Esophagus (tissue), 2 donors: ENCODE measurements around the gene AFP. TPM values are rescaled to one million over a fixed set of nuclear protein-coding genes. Genes with fewer than 3 reads are reported as not detected.

Experiments
- H3K27ac ChIP-seq, 2 donors: one replicate each; pipeline ENCODE4 v1.5.1; 2013; ENCODE audit warnings: low read depth in 2 of 2, mild to moderate bottlenecking in 2 of 2, inconsistent platforms in 1 of 2, low read length in 1 of 2, moderate library complexity in 1 of 2
- H3K27me3 ChIP-seq, 2 donors: one replicate each; pipeline ENCODE4 v1.6.1; 2013; ENCODE audit warnings: low read length in 2 of 2, control low read depth in 1 of 2, mild to moderate bottlenecking in 1 of 2; ENCODE audit not compliant: insufficient read depth in 2 of 2, control insufficient read depth in 1 of 2
- H3K36me3 ChIP-seq, 2 donors: one replicate each; pipeline ENCODE4 v1.6.1; 2013; ENCODE audit warnings: low read length in 1 of 2; ENCODE audit not compliant: control insufficient read depth in 2 of 2, insufficient read depth in 2 of 2
- H3K4me1 ChIP-seq, 2 donors: one replicate each; pipeline ENCODE4 v1.6.1; 2013; ENCODE audit warnings: low read length in 1 of 2; ENCODE audit not compliant: control insufficient read depth in 2 of 2, insufficient read depth in 2 of 2
- H3K4me3 ChIP-seq, 2 donors: one replicate each; pipeline ENCODE4 v1.5.1; 2013; ENCODE audit warnings: low read length in 2 of 2, mild to moderate bottlenecking in 2 of 2, low read depth in 1 of 2, moderate library complexity in 1 of 2
- H3K9me3 ChIP-seq, 2 donors: one replicate each; pipeline ENCODE4 v1.6.1; 2013; ENCODE audit warnings: mild to moderate bottlenecking in 2 of 2, low read depth in 1 of 2, low read length in 1 of 2, moderate library complexity in 1 of 2; ENCODE audit not compliant: control insufficient read depth in 2 of 2, insufficient read depth in 1 of 2
- WGBS, 2 donors: extraction: QIAGEN DNeasy Blood & Tissue Kit; methylation state at CpG; one replicate each; pipeline ENCODE4 v1.1.7; 2013; 5-methylcytosine and 5-hydroxymethylcytosine counted together
- polyA plus RNA-seq, 2 donors: library from polyadenylated mRNA; stranded (reverse); fragments of 200-250 nt; gene quantifications; one replicate each; pipeline ENCODE4 v1.2.3, GENCODE V29; 2013
- donor health status: healthy with polysubstance abuse.
- donor health status: Bipolar disorder and iron deficiency.

The AFP gene
- polyA plus RNA-seq, 2 donors, result 0.05 TPM; not detected in 1

DNA sequence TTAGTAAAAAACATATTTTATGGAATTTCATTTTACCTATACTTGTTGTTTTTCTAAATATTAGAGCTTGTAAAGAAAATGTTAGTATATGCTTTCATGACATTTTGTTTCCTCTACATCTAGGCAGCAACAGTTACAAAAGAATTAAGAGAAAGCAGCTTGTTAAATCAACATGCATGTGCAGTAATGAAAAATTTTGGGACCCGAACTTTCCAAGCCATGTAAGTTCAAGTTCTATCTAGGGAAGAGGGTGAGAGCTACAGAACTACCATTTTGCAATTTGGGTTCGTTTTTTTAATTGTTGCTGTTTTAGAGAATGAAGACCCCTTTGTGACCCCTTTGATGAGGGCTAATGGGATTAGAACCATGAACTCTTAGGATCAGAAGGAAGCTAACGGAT is 7.2 kb downstream of the AFP start:
- no peak overlapping the region for H3K4me3 ChIP-seq
- no peaks in the 10 kb centered on the region for H3K27me3 ChIP-seq
- H3K9me3 ChIP-seq, result no peaks in the 10 kb centered on the region
- no peak overlapping the region for H3K27ac ChIP-seq
- no peaks in the 10 kb centered on the region for H3K4me1 ChIP-seq
- 76 to 80% methylated on average over 3 of the region's 3 CpGs for WGBS, 2 donors
- H3K36me3 ChIP-seq, result no peaks in the 10 kb centered on the region

- no peak overlapping the region for H3K4me3 ChIP-seq
- 88 to 89% methylated on average over 7 of the region's 7 CpGs for WGBS, 2 donors
These were observed 9.6 kb downstream of the AFP start for GRCh38 chr4:73445383-73446335.

DNA sequence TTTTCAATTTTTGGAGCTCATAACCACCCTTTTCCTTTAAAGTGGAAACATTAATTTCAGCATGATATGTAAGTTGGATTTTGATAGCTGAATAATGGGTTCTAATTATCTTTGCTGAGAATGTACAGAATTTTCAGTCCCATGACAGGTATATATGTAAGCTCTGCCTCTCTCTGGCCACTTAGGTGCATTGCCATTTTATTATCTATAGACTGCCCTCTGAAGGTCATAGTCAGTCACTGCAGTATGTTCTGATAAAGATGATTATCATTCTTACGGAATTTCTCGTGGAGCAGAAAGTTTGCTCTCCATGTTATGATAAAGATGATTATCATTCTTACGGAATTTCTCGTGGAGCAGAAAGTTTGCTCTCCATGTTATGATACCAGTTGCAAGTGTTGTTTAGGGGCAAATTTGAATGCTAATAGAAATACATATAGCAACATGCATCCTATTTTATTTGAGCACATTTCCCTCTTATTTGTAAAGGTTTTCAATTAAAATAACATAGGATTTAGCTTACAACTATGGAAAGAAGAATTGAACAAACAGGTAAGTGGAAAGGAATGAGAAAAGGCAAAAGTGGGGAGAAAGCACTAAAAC is 10.4 kb downstream of the AFP start:
- H3K4me3 ChIP-seq, result no peak overlapping the region
- no peak overlapping the region for H3K27ac ChIP-seq
- WGBS, 2 donors, result 15 to 28% methylated on average over 4 of the region's 4 CpGs
- no peaks in the 10 kb centered on the region for H3K36me3 ChIP-seq
- peaks cover 0 to 3% of the 10 kb centered on the region in 2 donors for H3K4me1 ChIP-seq
- H3K27me3 ChIP-seq, result no peaks in the 10 kb centered on the region
- H3K9me3 ChIP-seq, result no peaks in the 10 kb centered on the region

More at GRCh38 chr4:73445383-73446335, 9.6 kb downstream of the AFP start:
- Histone ChIP-seq H3K9me3 (no peaks in the 10 kb centered on the region), H3K27ac (no peak overlapping the region), H3K36me3 (no peaks in the 10 kb centered on the region), H3K27me3 (no peaks in the 10 kb centered on the region), H3K4me1 (peaks cover 0 to 2% of the 10 kb centered on the region in 2 donors)

DNA sequence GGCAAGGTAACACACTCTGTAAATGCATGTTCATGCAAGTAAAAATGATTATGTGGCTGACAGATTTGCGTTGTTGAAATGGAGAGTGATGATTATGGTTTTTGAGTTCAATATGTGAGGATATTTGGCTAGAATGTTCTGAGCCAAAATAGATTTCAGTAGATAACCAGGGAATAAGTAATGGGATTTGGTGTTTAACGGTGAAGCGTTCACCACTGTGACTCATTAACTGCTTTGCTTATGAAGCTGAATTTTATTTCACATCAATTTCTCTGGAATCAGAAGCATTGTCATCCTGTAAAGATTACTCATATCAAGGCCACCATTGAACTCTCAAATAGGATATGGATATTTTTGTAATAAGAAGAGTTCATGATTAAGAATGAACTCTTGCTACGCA is 11.7 kb downstream of the AFP start:
- H3K27me3 ChIP-seq, result no peaks in the 10 kb centered on the region
- 57 to 68% methylated on average over 4 of the region's 4 CpGs for WGBS, 2 donors
- H3K9me3 ChIP-seq, result no peaks in the 10 kb centered on the region
- H3K4me1 ChIP-seq, result peaks cover 0 to 3% of the 10 kb centered on the region in 2 donors
- no peak overlapping the region for H3K4me3 ChIP-seq
- no peak overlapping the region for H3K27ac ChIP-seq
- H3K36me3 ChIP-seq, result no peaks in the 10 kb centered on the region

DNA sequence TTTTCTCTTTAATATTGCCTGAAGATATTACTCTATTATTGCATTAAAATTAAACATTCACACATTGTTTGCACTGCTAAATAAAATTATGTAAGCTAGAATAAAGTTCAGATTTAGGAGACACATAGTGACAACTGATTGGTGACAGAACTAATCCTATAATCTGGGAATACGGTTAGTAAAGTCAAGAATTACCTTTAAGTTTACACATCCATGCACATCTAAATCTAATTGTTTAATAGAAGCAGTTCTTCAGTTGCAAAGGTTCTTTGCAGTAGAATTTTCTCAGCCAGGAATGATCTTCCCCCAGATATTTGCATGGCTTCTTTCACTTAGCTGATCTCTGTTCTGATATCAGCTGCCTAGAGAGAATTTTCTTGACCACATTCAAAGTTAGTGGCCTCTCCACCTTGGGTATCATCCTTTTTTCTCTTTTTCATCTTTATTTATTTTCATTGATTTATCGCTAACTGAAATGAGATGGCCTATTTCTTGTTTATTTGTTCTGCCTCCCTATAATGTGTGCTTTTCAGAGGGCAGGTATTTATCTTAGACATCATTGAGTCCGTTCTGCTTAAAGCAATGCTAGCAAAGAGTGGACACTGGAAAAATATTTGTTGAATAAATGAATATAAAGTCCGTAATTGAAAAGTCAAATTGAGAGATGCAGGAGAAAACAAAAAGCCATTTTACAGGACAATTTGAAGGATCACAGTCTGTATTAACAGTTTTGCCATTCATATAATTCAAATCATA is 12.6 kb downstream of the AFP start:
- Histone ChIP-seq H3K27me3 (no peaks in the 10 kb centered on the region), H3K4me3 (no peak overlapping the region), H3K36me3 (no peaks in the 10 kb centered on the region), H3K27ac (no peak overlapping the region), H3K9me3 (no peaks in the 10 kb centered on the region), H3K4me1 (peaks cover 0 to 3% of the 10 kb centered on the region in 2 donors)
- WGBS, 2 donors, result 86 to 87% methylated on average over 4 of the region's 4 CpGs

DNA sequence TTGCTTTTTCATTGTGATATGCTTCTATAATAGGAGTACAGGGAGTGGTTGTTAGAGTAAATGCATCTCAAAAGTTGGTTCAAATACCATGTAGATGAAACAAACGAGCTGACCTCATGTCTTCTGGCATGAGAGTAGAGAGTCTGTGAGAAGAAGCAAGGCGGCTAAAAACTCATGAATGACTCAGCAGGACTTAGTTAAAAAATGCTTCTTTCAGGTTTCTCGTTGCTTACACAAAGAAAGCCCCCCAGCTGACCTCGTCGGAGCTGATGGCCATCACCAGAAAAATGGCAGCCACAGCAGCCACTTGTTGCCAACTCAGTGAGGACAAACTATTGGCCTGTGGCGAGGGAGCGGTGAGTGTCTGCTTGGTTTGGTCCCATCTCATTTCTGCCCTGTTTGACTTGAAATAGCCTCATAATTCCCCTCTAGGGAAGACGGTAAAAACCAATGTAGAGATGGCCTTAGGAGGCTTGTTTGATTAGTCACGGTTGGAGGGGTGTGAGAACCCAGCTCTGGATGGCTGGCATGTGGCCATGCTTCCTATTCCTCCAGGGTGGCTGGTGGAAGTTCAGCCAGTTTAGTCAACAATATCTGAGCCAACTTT is 14.5 kb downstream of the AFP start:
- 36 to 48% methylated on average over 9 of the region's 9 CpGs for WGBS, 2 donors
- Histone ChIP-seq H3K27ac (no peak overlapping the region), H3K4me1 (peaks cover 0 to 3% of the 10 kb centered on the region in 2 donors), H3K4me3 (no peak overlapping the region), H3K36me3 (no peaks in the 10 kb centered on the region), H3K27me3 (no peaks in the 10 kb centered on the region), H3K9me3 (no peaks in the 10 kb centered on the region)

- Histone ChIP-seq H3K36me3 (no peaks in the 10 kb centered on the region), H3K27me3 (no peaks in the 10 kb centered on the region), H3K27ac (no peak overlapping the region), H3K4me1 (peaks cover 0 to 3% of the 10 kb centered on the region in 2 donors), H3K4me3 (no peak overlapping the region), H3K9me3 (no peaks in the 10 kb centered on the region)
- 43 to 48% methylated on average over 3 of the region's 3 CpGs for WGBS, 2 donors
These were observed 15.4 kb downstream of the AFP start for GRCh38 chr4:73451404-73451803.

- Histone ChIP-seq H3K4me3 (no peak overlapping the region), H3K9me3 (no peaks in the 10 kb centered on the region), H3K27ac (no peak overlapping the region), H3K4me1 (peaks cover 0 to 3% of the 10 kb centered on the region in 2 donors), H3K27me3 (no peaks in the 10 kb centered on the region), H3K36me3 (no peaks in the 10 kb centered on the region)
- 88 to 93% methylated on average over 4 of the region's 4 CpGs for WGBS, 2 donors
These were observed 16.1 kb downstream of the AFP start for GRCh38 chr4:73451981-73452747.
